RWPE2 (cell line): ENCODE measurements around the gene DEFB119.
"Not testable (repeated sequence)": the region's sequence is repeated elsewhere in the genome, so short reads cannot be mapped to it uniquely, and the experiment has no call there.

Source experiments
- ATAC-seq: fragments of 200-7000 bp; cut with Tn5 transposase; 3 replicates; pipeline ENCODE4 v1.9.1; 2021; ENCODE audit warnings: low read depth
- DNase-seq: peaks from one replicate; pipeline ENCODE4 v3.0.0-alpha.2; 2020; ENCODE audit warnings: low spot score
- H3K27ac ChIP-seq: fragments of 450-650 bp; 2 replicates; pipeline ENCODE4 v1.5.1; 2017; ENCODE audit warnings: mild to moderate bottlenecking; ENCODE audit not compliant: poor library complexity, severe bottlenecking
- H3K27me3 ChIP-seq: fragments of 250-450 bp; sonication (Bioruptor Pico); 2 replicates; pipeline ENCODE4 v1.5.1; 2021; ENCODE audit warnings: mild to moderate bottlenecking, moderate library complexity; ENCODE audit not compliant: insufficient read depth, poor library complexity, severe bottlenecking
- H3K36me3 ChIP-seq: fragments of 250-450 bp; sonication (Bioruptor Pico); 2 replicates; pipeline ENCODE4 v1.5.1; 2020; ENCODE audit warnings: low read depth, mild to moderate bottlenecking, moderate library complexity
- H3K4me1 ChIP-seq: fragments of 250-450 bp; sonication (Bioruptor Pico); 2 replicates; pipeline ENCODE4 v1.5.1; 2021; ENCODE audit warnings: mild to moderate bottlenecking, moderate library complexity; ENCODE audit not compliant: insufficient read depth, poor library complexity, severe bottlenecking
- H3K4me3 ChIP-seq: fragments of 250-450 bp; sonication (Bioruptor Pico); 2 replicates; pipeline ENCODE4 v1.5.1; 2021; ENCODE audit warnings: mild to moderate bottlenecking, moderate library complexity; ENCODE audit not compliant: severe bottlenecking
- H3K9me3 ChIP-seq: fragments of 250-450 bp; sonication (Bioruptor Pico); 2 replicates; pipeline ENCODE4 v1.5.1; 2021; ENCODE audit warnings: mild to moderate bottlenecking, moderate library complexity; ENCODE audit not compliant: severe bottlenecking
- CTCF ChIP-seq: fragments of 450-650 bp; IDR thresholded peaks from one replicate; pipeline ENCODE4 v1.5.1; 2017; ENCODE audit warnings: mild to moderate bottlenecking, moderate library complexity; ENCODE audit not compliant: poor library complexity, severe bottlenecking

Gene DEFB119, protein sequence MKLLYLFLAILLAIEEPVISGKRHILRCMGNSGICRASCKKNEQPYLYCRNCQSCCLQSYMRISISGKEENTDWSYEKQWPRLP

DNA sequence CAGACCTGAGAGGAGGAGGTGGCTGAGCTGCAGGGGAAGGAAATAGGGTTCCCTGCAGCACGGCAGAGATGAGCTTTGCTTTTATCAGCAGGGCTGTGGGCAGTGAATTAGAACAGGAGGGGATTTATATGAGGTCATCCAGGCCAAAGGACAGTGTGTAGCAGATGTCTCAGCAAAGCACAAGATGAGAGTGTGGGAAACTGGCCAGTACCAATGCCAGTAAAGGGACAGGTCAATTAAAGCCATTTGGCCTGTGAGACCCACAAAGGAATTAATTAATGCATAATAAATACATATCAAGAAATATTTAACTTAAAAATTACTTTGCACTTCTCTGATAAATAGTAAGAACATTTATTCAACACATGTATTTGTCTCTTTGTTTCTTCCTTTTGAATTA, at the start of gene DEFB119:
TSS of gene DEFB119 (minus strand) at position 101 of the 400 bp plus-strand sequence. CDS start 107 bp downstream, outside the sequence.
- no peak within 1 kb of the TSS for H3K4me3 ChIP-seq
- H3K36me3 ChIP-seq = no peaks in the 10 kb centered on the region
- peaks cover 13% of the 10 kb centered on the region for H3K27me3 ChIP-seq
- no peak within 1 kb of the TSS for H3K27ac ChIP-seq
- DNase-seq = no peak
- no peaks in the 10 kb centered on the region for H3K4me1 ChIP-seq
- H3K9me3 ChIP-seq = no peaks in the 10 kb centered on the region
- ATAC-seq = no peak
- TF ChIP-seq CTCF = no peak

- Histone ChIP-seq H3K4me1 (no peaks in the 10 kb centered on the region), H3K27me3 (peaks cover 29% of the 10 kb centered on the region), H3K9me3 (peaks cover 5% of the 10 kb centered on the region), H3K4me3 (no peak overlapping the region), H3K36me3 (no peaks in the 10 kb centered on the region), H3K27ac (no peak overlapping the region)
- no peak for TF ChIP-seq CTCF
- DNase-seq = no peak
- ATAC-seq = peak; percentile 42; the same call in 2 of the 3 replicates
Observed at GRCh38 chr20:31430568-31431115, 40.3 kb upstream of the DEFB119 start.

- not testable (repeated sequence) for H3K4me3 ChIP-seq, H3K27ac ChIP-seq, H3K36me3 ChIP-seq, H3K4me1 ChIP-seq, DNase-seq, H3K9me3 ChIP-seq, ATAC-seq
- H3K27me3 ChIP-seq = peaks cover 29% of the 10 kb centered on the region
Observed at GRCh38 chr20:31427576-31427975, 37.2 kb upstream of the DEFB119 start.

DNA sequence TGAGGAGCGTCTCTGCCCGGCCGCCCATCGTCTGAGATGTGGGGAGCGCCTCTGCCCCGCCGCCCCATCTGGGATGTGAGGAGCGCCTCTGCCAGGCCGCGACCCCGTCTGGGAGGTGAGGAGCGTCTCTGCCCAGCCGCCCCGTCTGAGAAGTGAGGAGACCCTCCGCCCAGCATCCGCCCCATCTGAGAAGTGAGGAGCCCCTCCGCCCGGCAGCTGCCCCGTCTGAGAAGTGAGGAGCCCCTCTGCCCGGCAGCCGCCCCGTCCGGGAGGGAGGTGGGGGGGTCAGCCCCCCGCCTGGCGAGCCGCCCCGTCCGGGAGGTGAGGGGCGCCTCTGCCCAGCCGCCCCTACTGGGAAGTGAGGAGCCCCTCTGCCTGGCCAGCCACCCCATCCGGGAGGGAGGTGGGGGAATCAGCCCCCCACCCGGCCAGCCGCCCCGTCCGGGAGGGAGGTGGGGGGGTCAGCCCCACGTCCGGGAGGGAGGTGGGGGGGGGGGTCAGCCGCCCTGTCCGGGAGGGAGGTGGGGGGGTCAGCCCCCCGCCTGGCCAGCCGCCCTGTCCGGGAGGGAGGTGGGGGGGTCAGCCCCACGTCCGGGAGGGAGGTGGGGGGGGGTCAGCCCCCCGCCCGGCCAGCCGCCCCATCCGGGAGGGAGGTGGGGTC, 36.6 kb upstream of the DEFB119 start:
- not testable (repeated sequence) for H3K4me1 ChIP-seq, H3K9me3 ChIP-seq, H3K27ac ChIP-seq, H3K36me3 ChIP-seq, H3K4me3 ChIP-seq, DNase-seq, ATAC-seq
- H3K27me3 ChIP-seq = peaks cover 29% of the 10 kb centered on the region

DNA sequence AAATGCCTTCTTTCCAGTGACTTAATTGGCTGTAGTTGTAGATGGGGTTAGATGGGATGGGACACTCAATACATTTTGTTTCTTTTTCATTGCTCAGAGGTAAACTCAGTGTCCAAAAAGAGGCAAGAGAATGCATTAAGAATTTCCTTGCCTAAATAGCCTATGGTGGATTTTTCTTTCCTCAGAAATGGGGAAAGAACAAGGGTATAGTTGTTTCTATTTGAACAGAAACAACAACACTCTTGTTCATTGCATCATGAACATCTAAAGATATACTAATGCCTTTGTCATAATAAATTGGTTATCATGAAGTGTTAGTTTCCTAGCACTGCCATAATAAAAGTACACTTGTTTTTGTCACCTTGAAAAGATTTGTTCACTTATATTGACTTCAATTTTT, 35.4 kb upstream of the DEFB119 start:
- no peaks in the 10 kb centered on the region for H3K36me3 ChIP-seq
- H3K4me1 ChIP-seq = no peaks in the 10 kb centered on the region
- no peak overlapping the region for H3K27ac ChIP-seq
- ATAC-seq = no peak; the same call in 2 of the 3 replicates
- H3K4me3 ChIP-seq = no peak overlapping the region
- DNase-seq = no peak
- no peak for TF ChIP-seq CTCF
- H3K27me3 ChIP-seq = peaks cover 22% of the 10 kb centered on the region
- H3K9me3 ChIP-seq = peaks cover 5% of the 10 kb centered on the region

DNA sequence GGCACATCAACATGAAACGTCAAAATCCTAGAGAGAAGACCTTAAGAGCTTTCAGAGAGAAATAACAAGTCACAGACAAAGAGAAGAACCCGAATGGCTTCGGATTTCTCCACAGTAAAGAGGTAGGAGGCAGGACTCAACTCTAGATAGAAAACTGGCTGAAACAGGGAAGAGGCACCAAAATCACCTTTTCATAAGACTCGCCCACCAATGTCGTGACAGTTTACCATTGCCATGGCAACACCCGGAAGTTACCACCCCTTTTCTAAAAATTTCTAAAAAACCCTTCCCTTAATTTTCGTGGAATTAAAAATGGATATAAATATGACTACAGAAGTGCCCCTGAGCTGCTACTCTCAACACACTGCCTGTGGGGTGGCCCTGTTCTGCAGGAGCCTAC, 27.9 kb upstream of the DEFB119 start:
- Histone ChIP-seq H3K27me3 (peaks cover 5% of the 10 kb centered on the region), H3K27ac (no peak overlapping the region), H3K4me3 (no peak overlapping the region), H3K36me3 (no peaks in the 10 kb centered on the region), H3K9me3 (no peaks in the 10 kb centered on the region), H3K4me1 (no peaks in the 10 kb centered on the region)
- DNase-seq (no peak), ATAC-seq (no peak)
- no peak for TF ChIP-seq CTCF
